ENCODE results near the gene SH2D1B.

- TF ChIP-seq, protein P1, sequence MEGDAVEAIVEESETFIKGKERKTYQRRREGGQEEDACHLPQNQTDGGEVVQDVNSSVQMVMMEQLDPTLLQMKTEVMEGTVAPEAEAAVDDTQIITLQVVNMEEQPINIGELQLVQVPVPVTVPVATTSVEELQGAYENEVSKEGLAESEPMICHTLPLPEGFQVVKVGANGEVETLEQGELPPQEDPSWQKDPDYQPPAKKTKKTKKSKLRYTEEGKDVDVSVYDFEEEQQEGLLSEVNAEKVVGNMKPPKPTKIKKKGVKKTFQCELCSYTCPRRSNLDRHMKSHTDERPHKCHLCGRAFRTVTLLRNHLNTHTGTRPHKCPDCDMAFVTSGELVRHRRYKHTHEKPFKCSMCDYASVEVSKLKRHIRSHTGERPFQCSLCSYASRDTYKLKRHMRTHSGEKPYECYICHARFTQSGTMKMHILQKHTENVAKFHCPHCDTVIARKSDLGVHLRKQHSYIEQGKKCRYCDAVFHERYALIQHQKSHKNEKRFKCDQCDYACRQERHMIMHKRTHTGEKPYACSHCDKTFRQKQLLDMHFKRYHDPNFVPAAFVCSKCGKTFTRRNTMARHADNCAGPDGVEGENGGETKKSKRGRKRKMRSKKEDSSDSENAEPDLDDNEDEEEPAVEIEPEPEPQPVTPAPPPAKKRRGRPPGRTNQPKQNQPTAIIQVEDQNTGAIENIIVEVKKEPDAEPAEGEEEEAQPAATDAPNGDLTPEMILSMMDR (IDR thresholded peaks at IDR 0.05) = no peak
- TF ChIP-seq POLR2AphosphoS5 (IDR thresholded peaks at IDR 0.05) (no peak), POLR2A (IDR thresholded peaks at IDR 0.05) (no peak), EP300 (IDR thresholded peaks at IDR 0.05) (no peak)
Measured at GRCh38 chr1:162417650-162418049, 5.7 kb upstream of the SH2D1B start.

Data from upper lobe of left lung (tissue), 4 donors.